Tibial artery (tissue), 4 donors: ENCODE results near the gene CCDC73.

ENCODE experiments used
- DNase-seq, 2 donors: peaks; one replicate each; pipeline ENCODE4 v3.0.0-alpha.2; 2019
- H3K27ac ChIP-seq, 2 donors: fragments of 200-600 bp; sonication (generic) in 1 of 2; 1 replicate in 1 of 2; 2 replicates in 1 of 2; pipeline ENCODE4 v1.5.1; 2018 to 2019; ENCODE audit warnings: mild to moderate bottlenecking in 1 of 2
- H3K27me3 ChIP-seq, 2 donors: fragments of 200-600 bp; sonication (generic) in 1 of 2; one replicate each; pipeline versions ENCODE4 v1.5.1 to v1.6.0; 2016 to 2019
- H3K36me3 ChIP-seq, 3 donors: fragments of 200-600 bp; sonication (generic) in 2 of 3; one replicate each; pipeline ENCODE4 v1.5.1; 2016 to 2019; ENCODE audit warnings: mild to moderate bottlenecking in 2 of 3
- H3K4me1 ChIP-seq, 4 donors: fragments of 200-600 bp; sonication (generic) in 2 of 4; 1 replicate in 3 of 4; 2 replicates in 1 of 4; pipeline ENCODE4 v1.5.1; 2016 to 2019
- H3K4me3 ChIP-seq, 2 donors: fragments of 200-600 bp; sonication (generic) in 1 of 2; 1 replicate in 1 of 2; 2 replicates in 1 of 2; pipeline ENCODE4 v1.5.1; 2018 to 2019; ENCODE audit warnings: mild to moderate bottlenecking in 2 of 2
- H3K9me3 ChIP-seq, 3 donors: fragments of 200-600 bp; sonication (generic) in 1 of 3; one replicate each; pipeline ENCODE4 v1.5.1; 2016 to 2019
- intact Hi-C: fragments of 100-400 bp; cut with DNase I; formaldehyde crosslinking; loops from one replicate; pipeline ENCODE4 v1.15.0; 2023; ENCODE audit warnings: low total_unique reads
- TF ChIP-seq, protein P1 (sequence below), 2 experiments: fragments of 200-600 bp in 1 of 2; fragments of 450-650 bp in 1 of 2; IDR thresholded peaks; one replicate each; pipeline ENCODE4 v1.5.1; 2017 to 2019; ENCODE audit warnings: antibody characterized with exemption in 2 of 2, mild to moderate bottlenecking in 1 of 2, moderate library complexity in 1 of 2

Gene CCDC73

GRCh38 chr11:32583459-32584271 lies 210.8 kb downstream of the CCDC73 start, which contains the start of gene EIF3M:
Gene EIF3M (plus strand): TSS chr11:32583831. CDS start chr11:32583888, 57 bp downstream.
- intact Hi-C loops = no loop called here
- no peaks in the 10 kb centered on the region for H3K9me3 ChIP-seq
- H3K4me3 ChIP-seq = peak within 1 kb of the TSS; percentile 89 to 98
- DNase-seq = peak; percentile 94 to 97
- H3K27me3 ChIP-seq = no peaks in the 10 kb centered on the region
- peaks cover 0 to 2% (median 1%) of the 10 kb centered on the region in 3 donors for H3K36me3 ChIP-seq
- peaks cover 0 to 22% (median 12%) of the 10 kb centered on the region in 4 donors for H3K4me1 ChIP-seq
- TF ChIP-seq, protein P1, sequence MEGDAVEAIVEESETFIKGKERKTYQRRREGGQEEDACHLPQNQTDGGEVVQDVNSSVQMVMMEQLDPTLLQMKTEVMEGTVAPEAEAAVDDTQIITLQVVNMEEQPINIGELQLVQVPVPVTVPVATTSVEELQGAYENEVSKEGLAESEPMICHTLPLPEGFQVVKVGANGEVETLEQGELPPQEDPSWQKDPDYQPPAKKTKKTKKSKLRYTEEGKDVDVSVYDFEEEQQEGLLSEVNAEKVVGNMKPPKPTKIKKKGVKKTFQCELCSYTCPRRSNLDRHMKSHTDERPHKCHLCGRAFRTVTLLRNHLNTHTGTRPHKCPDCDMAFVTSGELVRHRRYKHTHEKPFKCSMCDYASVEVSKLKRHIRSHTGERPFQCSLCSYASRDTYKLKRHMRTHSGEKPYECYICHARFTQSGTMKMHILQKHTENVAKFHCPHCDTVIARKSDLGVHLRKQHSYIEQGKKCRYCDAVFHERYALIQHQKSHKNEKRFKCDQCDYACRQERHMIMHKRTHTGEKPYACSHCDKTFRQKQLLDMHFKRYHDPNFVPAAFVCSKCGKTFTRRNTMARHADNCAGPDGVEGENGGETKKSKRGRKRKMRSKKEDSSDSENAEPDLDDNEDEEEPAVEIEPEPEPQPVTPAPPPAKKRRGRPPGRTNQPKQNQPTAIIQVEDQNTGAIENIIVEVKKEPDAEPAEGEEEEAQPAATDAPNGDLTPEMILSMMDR (IDR thresholded peaks at IDR 0.05) = no peak
- peak within 1 kb of the TSS; percentile 87 to 90 for H3K27ac ChIP-seq

- Histone ChIP-seq H3K36me3 (no peaks in the 10 kb centered on the region), H3K4me3 (no peak overlapping the region), H3K27ac (no peak overlapping the region), H3K27me3 (peaks cover 0 to 3% of the 10 kb centered on the region in 2 donors), H3K4me1 (peaks cover 0 to 21% (median 12%) of the 10 kb centered on the region in 4 donors), H3K9me3 (no peaks in the 10 kb centered on the region)
- TF ChIP-seq, protein P1 (IDR thresholded peaks at IDR 0.05) = no peak
- no peak for DNase-seq
- intact Hi-C loops = no loop called here
These were observed 212.9 kb downstream of the CCDC73 start for GRCh38 chr11:32581556-32581955.

- Histone ChIP-seq H3K27me3 (peaks cover 0 to 3% of the 10 kb centered on the region in 2 donors), H3K4me3 (no peak overlapping the region), H3K4me1 (peaks cover 0 to 15% (median 10%) of the 10 kb centered on the region in 4 donors), H3K27ac (no peak overlapping the region), H3K9me3 (no peaks in the 10 kb centered on the region), H3K36me3 (no peaks in the 10 kb centered on the region)
- DNase-seq = no peak
- intact Hi-C loops = no loop called here
- TF ChIP-seq, protein P1 (IDR thresholded peaks at IDR 0.05) = no peak
These were observed 213.5 kb downstream of the CCDC73 start for GRCh38 chr11:32580967-32581366.

- intact Hi-C loops = no loop called here
- no peaks in the 10 kb centered on the region for H3K9me3 ChIP-seq
- H3K4me1 ChIP-seq = no peaks in the 10 kb centered on the region
- DNase-seq = no peak
- H3K27me3 ChIP-seq = peaks cover 0 to 5% of the 10 kb centered on the region in 2 donors
- no peak overlapping the region for H3K27ac ChIP-seq
- H3K4me3 ChIP-seq = no peak overlapping the region
- no peaks in the 10 kb centered on the region for H3K36me3 ChIP-seq
- TF ChIP-seq, protein P1 (IDR thresholded peaks at IDR 0.05) = no peak
These were observed 218.0 kb downstream of the CCDC73 start for GRCh38 chr11:32576456-32576855.

- TF ChIP-seq, protein P1 (IDR thresholded peaks at IDR 0.05) = no peak
- Histone ChIP-seq H3K27ac (no peak overlapping the region), H3K36me3 (no peaks in the 10 kb centered on the region), H3K4me3 (no peak overlapping the region), H3K27me3 (peaks cover 0 to 7% of the 10 kb centered on the region in 2 donors), H3K4me1 (no peaks in the 10 kb centered on the region), H3K9me3 (no peaks in the 10 kb centered on the region)
- no peak for DNase-seq
- intact Hi-C loops = no loop called here
These were observed 219.4 kb downstream of the CCDC73 start for GRCh38 chr11:32575070-32575469.
